ENCODE results near the gene ITGB2.

ITGB2 gene

DNA sequence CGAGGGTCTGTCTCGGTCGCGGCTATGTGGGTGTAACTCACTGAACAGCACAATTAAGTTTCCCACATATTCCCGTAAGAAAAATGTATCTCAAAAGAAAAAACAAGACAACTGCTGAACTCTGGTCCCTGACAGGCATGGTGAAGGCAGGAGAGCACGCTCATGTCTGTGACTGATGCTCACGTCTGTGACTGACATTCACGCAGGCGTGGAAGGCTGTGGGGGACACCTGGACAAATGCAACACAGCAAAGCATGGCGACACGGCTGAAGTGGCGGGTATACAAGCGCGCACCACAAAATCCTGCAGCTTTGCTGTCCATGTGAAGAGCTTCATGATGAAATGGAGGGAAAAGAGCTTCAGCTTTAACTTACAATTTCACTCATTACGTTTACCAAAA lies 53.2 kb downstream of the ITGB2 start:
- Mint-ChIP-seq H3K27me3 (ENCODE audit: low read depth) (no peaks in the 10 kb centered on the region), H3K36me3 (ENCODE audit: low read depth) (peaks cover 19% of the 10 kb centered on the region), H3K9me3 (no peaks in the 10 kb centered on the region), H3K4me1 (ENCODE audit: low read depth) (peaks cover 61% of the 10 kb centered on the region), H3K27ac (peak overlapping the region; percentile 93), H3K4me3 (no peak overlapping the region)

DNA sequence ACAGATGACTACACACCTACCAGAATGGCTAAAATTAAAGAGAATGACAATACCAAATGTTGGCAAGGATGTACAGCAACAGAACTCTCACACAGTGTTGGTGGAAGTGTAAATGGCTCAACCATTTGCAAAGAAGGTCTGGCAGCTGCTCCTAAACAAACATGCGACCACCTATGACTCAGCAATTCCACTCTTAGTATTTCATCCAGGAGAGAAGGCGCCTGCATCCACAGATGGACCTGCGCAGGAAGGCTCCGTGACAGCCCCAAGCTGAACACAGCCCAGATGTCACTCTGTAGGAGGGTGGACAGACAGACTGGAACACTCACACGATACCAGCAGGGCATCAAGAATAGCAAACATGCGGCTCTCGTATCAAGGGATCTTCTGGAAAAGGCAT lies 53.9 kb downstream of the ITGB2 start:
- Mint-ChIP-seq H3K9me3 (no peaks in the 10 kb centered on the region), H3K27ac (peak overlapping the region; percentile 60), H3K4me1 (ENCODE audit: low read depth) (peaks cover 56% of the 10 kb centered on the region), H3K27me3 (ENCODE audit: low read depth) (no peaks in the 10 kb centered on the region), H3K36me3 (ENCODE audit: low read depth) (peaks cover 22% of the 10 kb centered on the region), H3K4me3 (peak overlapping the region; percentile 22)

DNA sequence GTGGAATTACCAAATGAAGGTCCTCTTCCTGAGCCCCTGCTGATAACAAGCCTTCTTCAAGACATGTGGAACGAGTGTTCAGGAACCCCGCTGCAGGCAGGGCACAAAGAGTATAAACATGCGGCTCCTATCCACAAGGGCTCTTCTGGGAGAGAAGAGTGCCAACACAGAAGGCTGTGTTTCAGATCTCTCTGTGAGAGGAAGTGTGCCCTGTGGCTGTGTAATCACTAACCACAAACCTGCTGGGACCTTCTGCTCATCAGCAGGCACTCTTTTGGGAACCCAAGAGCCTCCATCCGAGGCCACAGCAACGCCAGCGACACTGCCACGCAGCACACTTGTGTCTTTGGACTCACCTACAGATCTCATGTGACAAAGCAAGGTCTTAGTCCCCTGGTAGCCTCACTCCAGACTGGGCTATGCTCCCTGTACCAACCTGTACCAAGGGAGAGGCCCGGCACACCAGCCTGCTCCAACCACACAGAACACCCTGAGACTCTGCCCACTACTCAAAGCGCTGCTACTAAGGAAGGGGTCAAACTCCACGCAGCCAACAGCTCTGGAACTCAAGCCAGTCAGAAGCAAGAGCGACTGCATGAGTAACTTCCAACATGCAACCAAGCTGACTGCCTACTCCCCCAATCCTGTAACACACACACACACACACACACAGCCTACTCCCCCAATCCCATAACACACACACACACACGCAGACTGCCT lies 55.0 kb downstream of the ITGB2 start:
- Mint-ChIP-seq H3K27ac (peak overlapping the region; percentile 76), H3K4me1 (ENCODE audit: low read depth) (peaks cover 50% of the 10 kb centered on the region), H3K4me3 (peak overlapping the region; percentile 49), H3K36me3 (ENCODE audit: low read depth) (peaks cover 24% of the 10 kb centered on the region), H3K27me3 (ENCODE audit: low read depth) (no peaks in the 10 kb centered on the region), H3K9me3 (no peaks in the 10 kb centered on the region)

- Mint-ChIP-seq H3K36me3 (ENCODE audit: low read depth) (peaks cover 30% of the 10 kb centered on the region), H3K27me3 (ENCODE audit: low read depth) (no peaks in the 10 kb centered on the region), H3K27ac (no peak overlapping the region), H3K4me3 (no peak overlapping the region), H3K4me1 (ENCODE audit: low read depth) (peaks cover 32% of the 10 kb centered on the region), H3K9me3 (no peaks in the 10 kb centered on the region)
Observed at GRCh38 chr21:44862869-44863685, 57.6 kb downstream of the ITGB2 start.

DNA sequence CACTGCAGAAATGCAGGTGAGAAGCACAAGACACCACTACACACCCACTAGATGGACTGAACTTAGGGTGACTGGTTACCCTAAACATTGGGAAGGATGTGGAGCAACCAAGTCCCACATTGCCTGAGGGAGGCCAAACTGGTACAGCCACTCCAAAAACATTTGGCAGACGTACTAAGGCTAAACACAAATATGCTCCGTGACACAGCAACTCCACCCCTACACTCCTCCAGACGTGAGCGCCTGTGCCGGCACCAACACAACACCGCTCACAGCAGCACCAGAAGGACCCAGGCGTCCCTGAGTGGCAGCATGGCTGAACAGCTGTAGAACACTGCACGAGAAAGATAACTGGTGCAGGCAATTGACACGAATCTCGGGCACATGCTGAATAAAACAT lies 61.9 kb downstream of the ITGB2 start:
- Mint-ChIP-seq H3K36me3 (ENCODE audit: low read depth) (peaks cover 43% of the 10 kb centered on the region), H3K27ac (no peak overlapping the region), H3K4me1 (ENCODE audit: low read depth) (peaks cover 9% of the 10 kb centered on the region), H3K9me3 (no peaks in the 10 kb centered on the region), H3K4me3 (no peak overlapping the region), H3K27me3 (ENCODE audit: low read depth) (no peaks in the 10 kb centered on the region)

DNA sequence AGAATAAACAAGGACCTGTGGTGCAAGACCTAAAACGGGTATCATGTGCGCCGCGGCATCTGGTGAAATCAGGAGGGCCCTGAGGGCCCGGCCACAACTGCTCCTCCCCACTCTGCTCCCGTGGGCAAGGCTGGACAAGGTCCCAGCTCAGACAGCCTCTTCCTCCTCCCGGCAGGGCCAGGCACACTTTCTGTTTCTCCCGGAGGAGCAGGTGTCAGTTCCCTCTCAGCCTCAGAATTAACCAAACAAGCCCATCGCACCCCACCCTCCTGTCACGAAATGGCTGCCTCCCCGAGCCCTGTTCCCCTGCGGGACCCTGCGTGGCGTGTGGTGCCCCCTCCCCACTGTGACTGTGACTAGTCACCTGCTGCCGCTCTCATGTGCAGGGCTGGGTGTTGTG lies 62.4 kb downstream of the ITGB2 start:
- Mint-ChIP-seq H3K9me3 (no peaks in the 10 kb centered on the region), H3K27me3 (ENCODE audit: low read depth) (no peaks in the 10 kb centered on the region), H3K4me1 (ENCODE audit: low read depth) (peaks cover 9% of the 10 kb centered on the region), H3K36me3 (ENCODE audit: low read depth) (peaks cover 48% of the 10 kb centered on the region), H3K27ac (no peak overlapping the region), H3K4me3 (no peak overlapping the region)

DNA sequence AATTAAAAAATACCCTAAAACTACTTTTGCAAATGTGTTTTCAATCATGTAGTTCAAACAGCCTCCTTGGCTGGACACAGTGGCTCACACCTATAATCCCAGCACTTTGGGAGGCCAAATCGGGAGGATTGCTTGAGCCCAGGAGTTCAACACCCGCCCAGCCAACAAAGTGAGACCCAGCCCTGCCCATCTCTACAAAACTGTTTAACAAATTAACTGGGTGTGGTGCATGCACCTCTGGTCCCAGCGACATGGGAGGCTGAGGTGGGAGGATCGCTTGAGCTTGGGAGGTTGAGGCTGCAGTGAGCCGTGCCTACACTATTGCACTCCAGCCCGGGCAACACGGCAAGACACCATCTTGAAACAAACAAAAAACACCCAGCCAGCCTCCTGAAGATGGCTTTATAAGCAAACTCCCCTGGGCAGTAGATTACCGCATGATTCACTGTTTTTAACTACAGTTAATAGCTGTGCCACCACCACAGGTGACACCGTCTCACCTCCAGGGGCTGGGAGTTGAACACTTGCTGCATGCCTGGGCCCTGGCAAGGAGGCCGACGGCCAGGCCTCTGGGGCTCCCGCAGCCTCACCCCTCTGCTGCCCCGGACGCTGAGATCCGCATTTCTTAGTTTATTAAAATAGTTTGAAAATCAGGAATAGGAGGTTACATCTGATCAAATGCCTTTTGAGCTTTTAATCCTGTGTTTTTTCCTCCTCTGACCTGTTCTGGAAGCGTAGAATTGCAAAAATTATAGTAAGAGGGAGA lies 63.4 kb downstream of the ITGB2 start:
- Mint-ChIP-seq H3K27ac (no peak overlapping the region), H3K4me1 (ENCODE audit: low read depth) (peaks cover 13% of the 10 kb centered on the region), H3K27me3 (ENCODE audit: low read depth) (no peaks in the 10 kb centered on the region), H3K9me3 (no peaks in the 10 kb centered on the region), H3K36me3 (ENCODE audit: low read depth) (peaks cover 49% of the 10 kb centered on the region), H3K4me3 (no peak overlapping the region)

DNA sequence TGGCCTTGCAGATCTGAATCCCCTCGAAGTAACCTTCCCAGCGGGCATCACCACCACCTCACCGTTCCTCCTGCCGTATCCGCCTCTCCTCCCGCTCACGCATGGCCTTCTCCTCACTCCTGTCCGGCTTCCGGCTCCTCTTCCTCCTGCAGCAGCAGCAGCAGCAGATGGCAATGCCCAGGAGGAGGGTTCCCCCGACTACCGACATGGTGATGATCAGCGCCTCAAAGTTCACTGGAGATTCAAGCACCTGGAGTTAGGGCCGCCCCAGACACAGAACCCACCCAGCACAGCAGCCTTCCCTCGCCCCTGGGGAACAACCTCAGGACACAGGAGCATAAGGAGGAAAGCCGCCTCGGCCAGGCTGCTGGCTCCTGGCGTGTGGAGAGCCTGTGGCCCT lies 64.6 kb downstream of the ITGB2 start:
- Mint-ChIP-seq H3K36me3 (ENCODE audit: low read depth) (peaks cover 47% of the 10 kb centered on the region), H3K4me3 (no peak overlapping the region), H3K4me1 (ENCODE audit: low read depth) (peaks cover 21% of the 10 kb centered on the region), H3K27me3 (ENCODE audit: low read depth) (no peaks in the 10 kb centered on the region), H3K27ac (no peak overlapping the region), H3K9me3 (no peaks in the 10 kb centered on the region)

GRCh38 chr21:44855572-44855971 lies 65.1 kb downstream of the ITGB2 start:
- Mint-ChIP-seq H3K27me3 (ENCODE audit: low read depth) (no peaks in the 10 kb centered on the region), H3K27ac (no peak overlapping the region), H3K36me3 (ENCODE audit: low read depth) (peaks cover 51% of the 10 kb centered on the region), H3K9me3 (no peaks in the 10 kb centered on the region), H3K4me1 (ENCODE audit: low read depth) (peaks cover 23% of the 10 kb centered on the region), H3K4me3 (no peak overlapping the region)

- H3K4me3 Mint-ChIP-seq: no peak overlapping the region
- peak overlapping the region; percentile 52 for H3K27ac Mint-ChIP-seq
- no peaks in the 10 kb centered on the region for H3K9me3 Mint-ChIP-seq
- no peaks in the 10 kb centered on the region for H3K27me3 Mint-ChIP-seq (ENCODE audit: low read depth)
- peaks cover 23% of the 10 kb centered on the region for H3K4me1 Mint-ChIP-seq (ENCODE audit: low read depth)
- H3K36me3 Mint-ChIP-seq (ENCODE audit: low read depth): peaks cover 48% of the 10 kb centered on the region
Observed at GRCh38 chr21:44854664-44855446, 65.8 kb downstream of the ITGB2 start.

GRCh38 chr21:44854391-44854663 lies 66.4 kb downstream of the ITGB2 start:
- H3K4me1 Mint-ChIP-seq (ENCODE audit: low read depth): peaks cover 23% of the 10 kb centered on the region
- H3K36me3 Mint-ChIP-seq (ENCODE audit: low read depth): peaks cover 47% of the 10 kb centered on the region
- no peaks in the 10 kb centered on the region for H3K9me3 Mint-ChIP-seq
- H3K4me3 Mint-ChIP-seq: no peak overlapping the region
- H3K27me3 Mint-ChIP-seq (ENCODE audit: low read depth): no peaks in the 10 kb centered on the region
- H3K27ac Mint-ChIP-seq: peak overlapping the region; percentile 45

- H3K36me3 Mint-ChIP-seq (ENCODE audit: low read depth): peaks cover 45% of the 10 kb centered on the region
- no peak overlapping the region for H3K4me3 Mint-ChIP-seq
- no peaks in the 10 kb centered on the region for H3K9me3 Mint-ChIP-seq
- no peak overlapping the region for H3K27ac Mint-ChIP-seq
- no peaks in the 10 kb centered on the region for H3K27me3 Mint-ChIP-seq (ENCODE audit: low read depth)
- peaks cover 23% of the 10 kb centered on the region for H3K4me1 Mint-ChIP-seq (ENCODE audit: low read depth)
Observed at GRCh38 chr21:44853601-44854390, 66.9 kb downstream of the ITGB2 start.

- Mint-ChIP-seq H3K36me3 (ENCODE audit: low read depth) (peaks cover 40% of the 10 kb centered on the region), H3K4me1 (ENCODE audit: low read depth) (peaks cover 28% of the 10 kb centered on the region)
Observed at GRCh38 chr21:44850905-44851657, 69.6 kb downstream of the ITGB2 start.

More at GRCh38 chr21:44850905-44851657, 69.6 kb downstream of the ITGB2 start:
- peak overlapping the region; percentile 67 for H3K27ac Mint-ChIP-seq
- no peaks in the 10 kb centered on the region for H3K9me3 Mint-ChIP-seq
- H3K27me3 Mint-ChIP-seq (ENCODE audit: low read depth): no peaks in the 10 kb centered on the region
- H3K4me3 Mint-ChIP-seq: no peak overlapping the region
